Calu3 (cell line): Measurements from ENCODE around the gene ACSBG1. TPM values are rescaled to one million over a fixed set of nuclear protein-coding genes. Genes with fewer than 3 reads are reported as not detected.

Experiments used
- BruUV-seq: library from RNA; stranded (reverse); fragments of 400-500 nt; replicated peaks from 2 replicates; lab custom pipeline; 2021; lab: Mats Ljungman, UMichigan
- CTCF ChIA-PET: fragments of 300-600 bp; sonication (Branson Sonifier 250); formaldehyde crosslinking; loops from one replicate; lab custom pipeline; 2022; ENCODE audit warnings: antibody characterized with exemption; lab: Charles Lee
- DNase-seq: peaks from one replicate; pipeline ENCODE4 v3.0.0; 2022
- H3K27ac Mint-ChIP-seq: one replicate; pipeline ENCODE4 v1.8.0; 2022; ENCODE audit warnings: mixed read lengths; ENCODE audit not compliant: unreplicated experiment
- H3K27me3 Mint-ChIP-seq: one replicate; pipeline ENCODE4 v1.8.0; 2022; ENCODE audit warnings: mixed read lengths; ENCODE audit not compliant: unreplicated experiment
- H3K36me3 Mint-ChIP-seq: one replicate; pipeline ENCODE4 v1.8.0; 2022; ENCODE audit warnings: mild to moderate bottlenecking, moderate library complexity, mixed read lengths; ENCODE audit not compliant: insufficient read depth, unreplicated experiment
- H3K4me1 Mint-ChIP-seq: one replicate; pipeline ENCODE4 v1.8.0; 2022; ENCODE audit warnings: mild to moderate bottlenecking, low read depth, mixed read lengths; ENCODE audit not compliant: unreplicated experiment
- H3K4me3 Mint-ChIP-seq: one replicate; pipeline ENCODE4 v1.8.0; 2022; ENCODE audit warnings: mild to moderate bottlenecking, low read depth, moderate library complexity, mixed read lengths; ENCODE audit not compliant: unreplicated experiment
- H3K9me3 Mint-ChIP-seq: one replicate; pipeline ENCODE4 v1.8.0; 2022; ENCODE audit warnings: low read depth, mixed read lengths; ENCODE audit not compliant: unreplicated experiment
- intact Hi-C: fragments of 100-400 bp; cut with micrococcal nuclease; formaldehyde crosslinking; loops from one replicate; pipeline ENCODE4 v1.10.0; 2022; ENCODE audit not compliant: unreplicated experiment
- total RNA-seq: library from RNA; stranded (reverse); gene quantifications from 2 replicates; pipeline ENCODE4 v1.2.3, GENCODE V29; 2022
- TF ChIP-seq, protein P1 (sequence below): fragments of 200-600 bp; IDR thresholded peaks from one replicate; pipeline ENCODE4 v1.8.0; 2022; ENCODE audit warnings: antibody characterized with exemption; ENCODE audit not compliant: unreplicated experiment

The ACSBG1 gene
- total RNA-seq, 1 experiment from 2014 or later = 0.45 TPM

DNA sequence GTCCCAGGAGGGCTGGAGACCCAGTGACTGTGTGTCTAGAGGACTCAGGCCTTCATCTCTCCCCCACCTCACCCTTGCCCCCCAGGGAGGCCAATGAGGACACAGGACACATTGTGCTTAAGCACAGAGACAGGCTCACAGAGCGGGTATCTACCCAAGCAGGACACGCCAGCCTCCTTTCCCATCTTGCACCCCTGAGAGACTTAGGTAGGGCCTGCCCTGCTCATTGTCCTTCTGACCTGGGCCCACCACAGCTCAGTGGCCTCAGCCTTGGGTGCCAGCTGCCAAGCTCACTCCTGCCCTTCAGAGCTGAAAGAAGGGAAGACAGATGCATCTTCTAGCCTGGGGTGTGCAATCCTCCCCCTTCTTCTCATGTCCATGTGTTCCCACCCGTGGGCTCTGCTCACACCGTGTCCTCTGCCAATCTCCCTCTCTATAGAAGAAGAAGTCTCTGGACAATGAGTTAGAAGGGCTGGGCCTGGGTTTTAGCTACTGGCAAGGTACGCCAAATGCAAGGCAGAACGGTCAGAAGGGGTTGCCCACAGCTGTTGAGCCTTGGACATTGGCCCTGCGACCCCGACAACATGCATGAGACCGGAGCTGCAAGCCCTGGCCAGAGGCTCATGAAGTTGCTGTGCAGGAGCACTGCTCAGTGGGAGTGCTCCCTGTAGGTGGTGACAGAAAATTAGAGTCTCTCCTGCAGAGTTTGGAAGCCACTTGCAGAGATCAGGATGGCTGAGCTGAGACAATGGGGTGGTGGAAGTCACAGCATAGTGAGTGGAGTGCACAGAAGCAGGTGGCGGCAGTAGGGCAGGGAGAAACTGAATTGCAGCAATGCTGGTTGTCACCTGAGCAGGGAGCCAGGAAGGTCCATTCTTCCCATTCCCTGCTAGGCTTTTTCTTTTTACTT, 32.8 kb downstream of the ACSBG1 start:
- Mint-ChIP-seq H3K27me3 (peaks cover 37% of the 10 kb centered on the region), H3K9me3 (no peaks in the 10 kb centered on the region), H3K4me1 (no peaks in the 10 kb centered on the region), H3K27ac (no peak overlapping the region), H3K4me3 (no peak overlapping the region), H3K36me3 (no peaks in the 10 kb centered on the region)
- CTCF ChIA-PET = interaction anchor here (0.6 kb wide), 1 partner anchor 86 kb away, joined by 3 read pairs; no protein-coding TSS in a partner anchor
- TF ChIP-seq, protein P1, sequence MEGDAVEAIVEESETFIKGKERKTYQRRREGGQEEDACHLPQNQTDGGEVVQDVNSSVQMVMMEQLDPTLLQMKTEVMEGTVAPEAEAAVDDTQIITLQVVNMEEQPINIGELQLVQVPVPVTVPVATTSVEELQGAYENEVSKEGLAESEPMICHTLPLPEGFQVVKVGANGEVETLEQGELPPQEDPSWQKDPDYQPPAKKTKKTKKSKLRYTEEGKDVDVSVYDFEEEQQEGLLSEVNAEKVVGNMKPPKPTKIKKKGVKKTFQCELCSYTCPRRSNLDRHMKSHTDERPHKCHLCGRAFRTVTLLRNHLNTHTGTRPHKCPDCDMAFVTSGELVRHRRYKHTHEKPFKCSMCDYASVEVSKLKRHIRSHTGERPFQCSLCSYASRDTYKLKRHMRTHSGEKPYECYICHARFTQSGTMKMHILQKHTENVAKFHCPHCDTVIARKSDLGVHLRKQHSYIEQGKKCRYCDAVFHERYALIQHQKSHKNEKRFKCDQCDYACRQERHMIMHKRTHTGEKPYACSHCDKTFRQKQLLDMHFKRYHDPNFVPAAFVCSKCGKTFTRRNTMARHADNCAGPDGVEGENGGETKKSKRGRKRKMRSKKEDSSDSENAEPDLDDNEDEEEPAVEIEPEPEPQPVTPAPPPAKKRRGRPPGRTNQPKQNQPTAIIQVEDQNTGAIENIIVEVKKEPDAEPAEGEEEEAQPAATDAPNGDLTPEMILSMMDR = no peak
- no TSS peak for BruUV-seq
- intact Hi-C loops = no loop called here
- no peak for DNase-seq

- TF ChIP-seq, protein P1 = no peak
- DNase-seq = no peak
- CTCF ChIA-PET = no interaction called here
- intact Hi-C loops = no loop called here
- no TSS peak for BruUV-seq
- no peak overlapping the region for H3K4me3 Mint-ChIP-seq
- H3K9me3 Mint-ChIP-seq = no peaks in the 10 kb centered on the region
- H3K4me1 Mint-ChIP-seq = no peaks in the 10 kb centered on the region
- H3K27ac Mint-ChIP-seq = no peak overlapping the region
- no peaks in the 10 kb centered on the region for H3K36me3 Mint-ChIP-seq
- peaks cover 37% of the 10 kb centered on the region for H3K27me3 Mint-ChIP-seq
These were observed 34.0 kb downstream of the ACSBG1 start for GRCh38 chr15:78200276-78200930.

GRCh38 chr15:78197632-78198031, 36.7 kb downstream of the ACSBG1 start:
- Mint-ChIP-seq H3K4me3 (no peak overlapping the region), H3K27me3 (peaks cover 38% of the 10 kb centered on the region), H3K4me1 (no peaks in the 10 kb centered on the region), H3K27ac (no peak overlapping the region), H3K9me3 (no peaks in the 10 kb centered on the region), H3K36me3 (no peaks in the 10 kb centered on the region)
- CTCF ChIA-PET = interaction anchor here (0.7 kb wide), 1 partner anchor 272 kb away, joined by 3 read pairs; no protein-coding TSS in a partner anchor
- DNase-seq = no peak
- TF ChIP-seq, protein P1 = no peak
- BruUV-seq = no TSS peak
- intact Hi-C loops = loop anchor here (5.0 kb wide), 1 partner anchor 45 kb away; no protein-coding TSS in a partner anchor

- CTCF ChIA-PET = interaction anchor here (0.5 to 2.7 kb wide), 18 partner anchors 9 to 201 kb away, joined by 3 to 33 read pairs (median 6); partner anchors contain the start of genes ACSBG1, CIB2 and IDH3A
- peak; percentile 72 for DNase-seq
- BruUV-seq = no TSS peak
- intact Hi-C loops = loop anchor here (1.0 to 5.0 kb wide), 2 partner anchors 47 to 82 kb away; no protein-coding TSS in a partner anchor
- TF ChIP-seq, protein P1 = peak; percentile 90
- Mint-ChIP-seq H3K4me3 (no peak overlapping the region), H3K27ac (no peak overlapping the region), H3K9me3 (peaks cover 2% of the 10 kb centered on the region), H3K4me1 (no peaks in the 10 kb centered on the region), H3K27me3 (peaks cover 38% of the 10 kb centered on the region), H3K36me3 (no peaks in the 10 kb centered on the region)
These were observed 38.6 kb downstream of the ACSBG1 start for GRCh38 chr15:78195735-78196201.
